ENCODE results near the gene VEGFA.

Gene VEGFA

GRCh38 chr6:43820486-43820885, 50.5 kb downstream of the VEGFA start:
- TF ChIP-seq CTCF (conservative IDR thresholded peaks at IDR 0.05; ENCODE audit: low read length), result no peak
- DNase-seq (ENCODE audit: low read depth), result no peak
- no peak overlapping the region for H3K4me3 ChIP-seq (ENCODE audit: low read length)

- no peak for DNase-seq (ENCODE audit: low read depth)
- TF ChIP-seq CTCF (conservative IDR thresholded peaks at IDR 0.05; ENCODE audit: low read length), result no peak
- H3K4me3 ChIP-seq (ENCODE audit: low read length), result no peak overlapping the region
Measured at GRCh38 chr6:43821101-43821886, 51.3 kb downstream of the VEGFA start.

DNA sequence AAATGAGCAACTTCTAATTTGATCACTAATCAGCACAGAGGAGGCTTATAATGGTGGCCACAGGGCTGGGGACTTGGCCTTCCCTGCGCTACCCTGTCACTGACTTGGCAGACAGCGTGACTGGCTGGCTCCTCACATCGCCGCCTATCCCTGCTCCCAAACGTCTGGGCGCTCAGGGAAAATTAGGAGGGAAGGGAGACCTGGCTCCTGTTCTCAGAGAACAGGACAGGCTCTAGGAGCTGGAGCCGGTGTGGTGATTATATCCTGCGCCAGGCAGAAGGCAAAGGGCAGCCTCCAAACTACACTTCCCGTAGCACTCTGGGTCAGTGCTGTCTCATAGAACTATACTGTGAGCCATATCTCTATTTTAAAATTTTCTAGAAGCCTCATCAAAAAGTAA, 53.4 kb downstream of the VEGFA start:
- no peak overlapping the region for H3K4me3 ChIP-seq (ENCODE audit: low read length)
- TF ChIP-seq CTCF (conservative IDR thresholded peaks at IDR 0.05; ENCODE audit: low read length), result no peak
- DNase-seq (ENCODE audit: low read depth), result no peak

- no peak overlapping the region for H3K4me3 ChIP-seq (ENCODE audit: low read length)
- TF ChIP-seq CTCF (conservative IDR thresholded peaks at IDR 0.05; ENCODE audit: low read length), result no peak
- DNase-seq (ENCODE audit: low read depth), result no peak
Measured at GRCh38 chr6:43823879-43824702, 54.1 kb downstream of the VEGFA start.

- TF ChIP-seq CTCF (conservative IDR thresholded peaks at IDR 0.05; ENCODE audit: low read length), result no peak
- no peak overlapping the region for H3K4me3 ChIP-seq (ENCODE audit: low read length)
- no peak for DNase-seq (ENCODE audit: low read depth)
Measured at GRCh38 chr6:43824703-43825064, 54.7 kb downstream of the VEGFA start.

DNA sequence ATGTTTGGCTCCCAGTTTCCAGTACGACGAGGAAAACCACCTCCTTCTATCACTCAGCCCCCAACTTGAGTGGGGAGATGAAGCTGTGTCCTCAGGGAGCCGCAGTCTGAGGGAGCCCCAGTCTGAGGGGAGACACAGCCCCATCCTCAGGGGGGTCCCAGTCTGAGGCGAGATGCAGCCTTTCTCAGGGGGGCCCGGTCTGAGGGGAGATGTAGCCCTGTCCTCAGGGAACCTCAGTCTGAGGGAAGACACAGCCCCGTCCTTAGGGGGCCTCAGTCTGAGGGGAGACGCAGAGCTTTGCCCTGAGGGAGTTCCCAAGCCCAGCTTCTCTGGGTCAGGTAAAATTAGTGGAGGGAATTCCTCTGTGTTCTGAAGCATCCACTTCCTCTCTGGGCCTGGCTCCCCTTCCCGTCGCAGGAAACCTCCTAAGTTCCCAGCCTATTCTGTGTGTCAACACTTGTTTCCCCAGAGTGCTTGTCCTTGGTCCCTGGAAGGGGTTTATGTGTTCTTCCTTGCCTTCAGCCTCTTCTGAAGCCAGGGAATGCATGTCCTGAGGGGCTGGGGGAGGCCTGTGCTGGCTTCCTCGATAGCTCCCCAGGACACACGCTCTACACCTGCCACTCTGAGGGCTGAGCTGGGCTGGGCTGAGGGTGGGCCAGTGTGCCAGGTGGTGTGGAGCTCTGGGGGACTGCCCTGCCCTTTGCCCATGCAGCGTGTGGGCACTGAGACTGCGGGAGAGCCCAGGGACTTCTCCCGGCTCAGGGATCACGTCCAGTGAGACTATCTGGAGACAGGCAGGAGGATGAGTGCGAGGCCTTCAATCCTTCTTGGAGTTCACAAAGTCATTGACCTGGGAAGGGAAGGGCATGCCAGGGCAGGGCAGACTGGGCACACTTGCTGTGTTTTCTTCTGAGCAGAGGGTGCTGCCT, 55.4 kb downstream of the VEGFA start:
- no peak overlapping the region for H3K4me3 ChIP-seq (ENCODE audit: low read length)
- TF ChIP-seq CTCF (conservative IDR thresholded peaks at IDR 0.05; ENCODE audit: low read length), result no peak
- no peak for DNase-seq (ENCODE audit: low read depth)

Measured in AG10803 (cell line).